Right lobe of liver (tissue), 4 donors: ENCODE measurements around the gene ALCAM.

Experiments
- CTCF ChIP-seq, 4 donors: fragments of 200-600 bp in 3 of 4; fragments of 450-650 bp in 1 of 4; IDR thresholded peaks; one replicate each; pipeline versions ENCODE4 v1.5.1 to v1.8.0; 2016 to 2022; ENCODE audit warnings: antibody characterized with exemption in 4 of 4, mild to moderate bottlenecking in 2 of 4
- POLR2A ChIP-seq: fragments of 450-650 bp; IDR thresholded peaks from one replicate; pipeline ENCODE4 v1.6.1; 2017; ENCODE audit warnings: antibody characterized with exemption, mild to moderate bottlenecking
- donor health status: DM: no; HTN: no; CAD: no.
- donor health status: DM: no; HTN: no; CAD: no.
- donor health status: DM: no; HTN: yes; CAD: no.

- TF ChIP-seq CTCF (IDR thresholded peaks at IDR 0.05) (no peak), POLR2A (no peak)
Observed at GRCh38 chr3:105422645-105423044, 55.9 kb downstream of the ALCAM start.
